Inflammatory macrophage treated with lipopolysaccharide for 4 hours (primary cell): ENCODE results near the gene TMEM121.
A peak's percentile ranks its signal among the peaks of the same experiment; 100 is the strongest.

Experiments used
- DNase-seq: peaks from one replicate; pipeline ENCODE4 v3.0.0-alpha.2; 2020

The TMEM121 gene

DNA sequence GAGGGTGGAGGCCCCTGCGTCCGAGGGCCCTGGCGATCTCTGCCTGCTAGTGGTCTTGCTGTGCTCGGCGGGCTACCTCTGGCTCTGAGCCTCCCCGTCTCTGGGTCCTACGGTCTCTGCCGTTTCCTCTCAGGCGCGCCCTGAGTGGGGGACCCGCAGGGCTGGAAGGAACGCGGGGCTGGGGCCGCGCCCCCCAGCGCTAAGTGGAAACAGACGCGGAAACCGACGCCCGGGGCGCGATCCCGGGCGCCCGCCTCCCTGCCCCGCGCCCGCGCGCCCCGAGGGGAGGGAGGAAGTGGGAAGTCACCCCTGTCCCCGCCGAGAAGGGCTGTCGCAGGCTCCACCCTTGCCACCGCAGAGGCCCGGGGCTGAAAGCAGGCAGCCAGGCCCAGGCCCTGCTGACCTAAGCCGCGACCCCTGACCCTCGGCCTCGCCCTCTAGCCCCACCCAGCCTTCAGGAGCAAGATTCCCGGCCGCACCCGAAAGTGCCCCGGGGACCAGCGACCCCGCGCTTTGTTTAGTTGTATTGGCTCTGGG lies 38.9 kb upstream of the TMEM121 start:
- peak; percentile 64 for DNase-seq

DNA sequence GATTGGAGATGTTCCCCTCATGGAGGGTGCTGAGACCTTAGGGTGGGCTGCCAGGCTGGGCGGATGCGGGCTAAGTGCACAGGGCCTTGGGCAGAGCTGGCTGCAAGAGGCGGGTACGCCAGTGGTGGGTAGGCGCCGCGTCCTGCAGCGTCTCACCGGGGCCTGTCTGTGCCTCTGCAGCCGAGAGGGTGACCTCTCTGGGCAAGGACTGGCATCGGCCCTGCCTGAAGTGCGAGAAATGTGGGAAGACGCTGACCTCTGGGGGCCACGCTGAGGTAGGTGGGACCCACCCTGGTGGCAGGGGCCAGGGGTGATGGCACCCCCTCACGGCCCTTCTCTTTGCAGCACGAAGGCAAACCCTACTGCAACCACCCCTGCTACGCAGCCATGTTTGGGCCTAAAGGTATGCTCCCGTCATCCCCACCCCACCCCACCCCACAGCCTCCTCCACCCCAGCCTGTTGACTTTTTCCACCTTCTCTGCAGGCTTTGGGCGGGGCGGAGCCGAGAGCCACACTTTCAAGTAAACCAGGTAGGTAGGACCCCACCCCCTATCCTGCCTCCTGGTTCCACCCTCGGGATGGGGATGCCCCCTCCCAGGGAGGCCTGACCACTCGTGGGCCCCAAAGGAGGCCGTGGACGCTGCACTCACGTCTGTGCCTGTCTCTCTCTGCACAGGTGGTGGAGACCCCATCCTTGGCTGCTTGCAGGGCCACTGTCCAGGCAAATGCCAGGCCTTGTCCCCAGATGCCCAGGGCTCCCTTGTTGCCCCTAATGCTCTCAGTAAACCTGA lies 38.2 kb upstream of the TMEM121 start:
- no peak for DNase-seq

DNA sequence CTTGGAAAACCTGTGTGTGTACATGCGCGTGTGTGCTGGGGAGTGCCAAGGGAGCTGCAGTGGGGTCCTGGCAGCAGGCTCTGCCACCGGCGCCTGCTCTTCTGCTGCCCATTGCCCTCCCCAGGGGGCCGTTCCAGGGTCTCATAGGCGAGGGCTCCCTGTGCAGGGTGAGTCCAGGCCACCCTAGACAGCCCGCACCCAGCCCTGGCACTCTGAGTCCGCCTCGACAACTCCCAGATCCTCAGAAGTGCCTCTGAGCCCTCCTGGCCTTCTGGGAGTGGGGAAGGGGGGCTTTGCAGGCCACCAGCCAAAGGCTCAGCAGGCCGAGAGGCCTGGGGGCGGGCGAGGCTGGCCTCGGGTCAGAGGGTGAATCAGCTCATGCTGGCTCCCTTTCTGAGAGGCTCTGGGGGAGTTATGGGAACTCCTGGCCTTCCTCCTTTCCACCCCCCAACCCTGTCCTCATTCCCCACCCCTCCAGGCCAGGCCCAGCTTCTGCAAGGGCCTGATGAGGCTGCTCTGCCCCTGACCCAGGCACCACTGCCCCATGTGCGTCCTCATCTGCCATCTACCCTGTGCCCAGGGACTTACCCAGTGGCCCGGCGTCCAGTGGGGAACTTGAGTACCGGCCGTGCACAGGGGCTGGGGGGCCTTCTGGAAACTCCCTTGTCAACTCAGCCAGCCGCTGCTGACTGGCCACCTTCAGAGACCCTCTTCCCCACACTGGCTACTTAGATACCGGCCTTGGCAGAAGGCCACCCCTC lies 37.4 kb upstream of the TMEM121 start:
- DNase-seq: no peak

DNA sequence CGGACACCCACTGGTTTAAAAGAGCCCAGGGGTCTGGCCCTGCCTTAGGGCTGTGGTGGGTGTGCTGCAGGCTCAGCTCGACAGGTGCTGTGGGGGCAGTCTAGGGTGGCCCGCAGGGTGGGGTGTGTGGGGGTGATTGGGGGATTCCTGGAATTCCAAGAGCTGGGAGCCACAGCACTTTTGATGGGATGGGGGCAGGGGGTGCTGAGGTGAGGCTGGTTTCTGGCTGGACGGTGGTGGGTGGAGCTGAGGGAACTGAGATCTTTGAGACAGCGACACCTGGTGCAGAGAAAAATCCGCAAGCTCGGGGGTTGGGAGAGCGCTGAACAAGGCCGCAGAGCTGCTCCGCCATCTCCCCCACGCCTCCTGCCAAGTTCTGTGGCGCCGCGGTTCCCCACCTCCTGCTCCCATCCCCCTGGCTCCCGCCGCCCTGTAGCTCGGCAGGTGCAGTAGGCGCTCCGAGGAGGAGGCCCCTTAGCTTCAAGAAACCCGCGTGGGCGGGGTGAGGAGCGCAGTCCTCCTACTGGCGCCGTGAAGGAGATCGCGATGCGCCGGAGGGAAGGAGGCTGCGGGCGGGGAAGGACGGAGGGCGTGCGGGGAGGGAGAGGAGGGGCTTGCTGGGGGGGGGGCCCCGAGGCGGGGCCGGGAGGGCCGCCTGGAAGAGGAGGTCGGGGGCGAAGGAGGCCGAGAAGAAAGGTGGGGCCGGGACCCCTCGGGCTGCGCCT lies 36.7 kb upstream of the TMEM121 start:
- DNase-seq: peak; percentile 70

DNA sequence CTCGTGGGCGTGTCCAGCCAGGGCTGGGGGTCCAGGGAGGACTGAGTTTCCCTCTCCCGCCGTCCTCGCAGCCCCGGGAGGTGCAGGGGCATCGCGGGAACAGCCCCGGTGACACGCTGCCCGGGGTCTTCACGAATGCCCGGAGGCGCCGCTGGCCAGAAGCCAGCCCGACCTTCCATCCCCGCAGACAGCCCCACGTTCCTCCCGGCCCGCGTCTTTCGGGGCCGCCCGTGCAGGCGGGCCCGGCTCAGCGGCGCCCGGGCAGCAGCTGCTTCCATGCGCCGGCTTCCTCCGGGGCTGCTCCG lies 36.2 kb upstream of the TMEM121 start:
- no peak for DNase-seq

DNA sequence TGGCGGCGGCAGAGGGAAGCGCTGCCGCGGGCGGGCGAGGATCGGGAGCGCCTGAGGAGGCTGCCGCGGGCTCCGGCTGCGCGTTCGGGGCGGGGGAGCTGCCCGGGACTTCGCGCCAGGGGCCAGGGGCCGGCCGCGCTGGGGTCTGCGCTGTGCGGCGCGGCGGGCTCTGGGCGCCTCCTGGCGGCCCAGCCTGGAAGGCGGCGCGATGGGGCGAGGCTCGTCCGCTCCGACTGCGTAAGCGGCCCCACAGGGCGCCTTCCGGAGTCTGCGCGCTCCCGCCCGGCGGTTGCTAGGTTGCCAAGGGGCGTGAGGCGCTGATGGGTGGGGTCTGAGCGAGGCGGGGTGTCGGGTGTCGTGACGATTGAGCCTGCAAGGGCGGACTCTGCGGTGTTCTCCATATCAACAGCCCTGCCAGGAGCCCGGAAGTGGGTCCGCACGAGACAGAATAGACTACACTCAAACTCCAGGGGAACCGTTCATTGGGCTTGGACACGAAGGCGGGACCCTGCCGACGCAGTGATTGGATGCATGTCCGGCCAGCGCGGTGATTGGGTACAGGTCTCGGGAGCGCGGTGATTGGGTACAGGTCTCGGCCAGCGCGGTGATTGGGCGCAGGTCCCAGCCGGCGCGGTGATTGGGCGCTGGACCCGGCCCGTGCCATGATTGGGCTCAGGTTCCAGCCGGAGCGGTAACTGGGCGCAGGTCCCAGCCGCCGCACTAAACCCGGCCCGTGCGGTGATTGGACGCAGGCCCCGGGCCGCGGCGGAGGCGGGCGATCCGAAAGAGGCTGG lies 35.6 kb upstream of the TMEM121 start, which contains the start of gene TEDC1:
TEDC1 (plus strand) TSS at position 675 of the 794 bp plus-strand sequence. CDS start 130 bp downstream, outside the sequence.
- DNase-seq: peak; percentile 100

DNA sequence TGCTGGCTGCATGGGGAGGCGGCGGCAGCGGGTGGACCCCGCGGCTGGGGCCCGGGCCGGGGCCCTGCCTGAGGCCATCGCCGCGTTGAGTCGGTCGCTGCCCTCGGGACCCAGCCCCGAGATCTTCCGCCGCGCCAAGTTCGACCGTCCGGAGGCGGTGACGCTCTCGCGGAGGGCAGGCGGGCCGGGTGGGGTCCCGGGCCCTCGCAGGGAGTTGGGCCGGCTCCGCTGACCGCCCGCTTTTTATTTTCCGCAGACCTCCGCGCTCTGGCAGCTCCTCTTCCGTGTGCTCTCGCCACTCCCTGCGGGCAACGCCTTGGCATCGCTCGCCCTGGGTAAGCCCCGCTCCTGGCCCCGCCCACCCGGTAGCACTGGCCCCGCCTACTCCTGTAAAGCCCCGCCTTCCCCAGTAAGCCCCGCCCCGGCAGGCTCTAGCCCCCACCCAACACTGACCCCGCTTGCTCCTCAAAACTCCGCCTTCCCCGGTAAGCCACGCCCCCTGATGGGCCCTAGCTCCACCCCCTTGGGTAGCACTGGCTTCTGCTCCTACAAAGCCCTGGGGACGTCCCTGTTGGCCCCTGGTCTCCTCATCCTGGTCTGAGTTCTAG lies 34.9 kb upstream of the TMEM121 start:
- peak; percentile 81 for DNase-seq

DNA sequence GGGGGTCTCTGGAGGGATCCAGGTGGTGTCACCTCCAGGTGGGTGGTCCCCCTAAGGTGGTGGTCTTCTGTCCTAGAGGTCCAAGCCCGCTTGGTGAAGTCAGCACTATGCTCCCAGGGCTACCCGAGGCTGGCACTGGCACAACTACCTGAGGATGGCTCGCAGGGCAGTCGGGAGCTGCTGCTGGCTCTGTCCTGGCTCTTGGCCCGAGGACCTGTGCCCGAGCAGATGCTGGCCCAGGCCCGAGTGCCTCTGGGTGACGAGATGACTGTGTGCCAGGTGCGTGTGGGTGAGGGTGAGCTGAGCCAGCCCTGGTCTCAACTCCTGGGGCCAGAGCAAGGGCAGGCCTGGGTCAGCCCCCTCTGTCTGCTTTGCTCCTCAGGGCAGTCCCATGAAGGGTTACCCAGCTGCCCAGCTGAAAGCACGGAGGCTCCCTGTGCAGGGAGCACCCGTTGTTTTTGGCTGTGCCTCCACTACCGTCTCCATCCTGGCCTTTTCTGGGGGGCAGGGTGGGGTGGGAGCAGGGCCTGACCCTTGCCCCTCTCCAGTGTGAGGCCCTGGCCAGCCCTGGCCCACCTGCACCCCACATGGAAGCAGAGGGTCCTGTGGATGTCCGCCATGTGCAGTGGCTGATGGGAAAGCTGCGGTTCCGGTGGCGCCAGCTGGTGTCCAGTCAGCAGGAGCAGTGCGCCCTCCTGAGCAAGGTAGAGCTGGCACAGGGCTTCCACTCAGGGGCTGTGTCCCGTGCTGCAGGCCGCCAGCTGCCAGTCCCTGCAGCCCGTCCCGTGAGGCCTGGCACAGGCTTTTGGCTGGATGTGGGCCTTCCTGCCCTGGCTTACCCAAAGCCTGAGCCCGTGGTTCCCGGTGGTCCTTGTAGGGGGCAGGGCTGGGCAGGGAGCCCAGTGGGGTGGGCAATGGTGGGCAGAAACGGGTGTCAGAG lies 34.1 kb upstream of the TMEM121 start:
- no peak for DNase-seq

DNA sequence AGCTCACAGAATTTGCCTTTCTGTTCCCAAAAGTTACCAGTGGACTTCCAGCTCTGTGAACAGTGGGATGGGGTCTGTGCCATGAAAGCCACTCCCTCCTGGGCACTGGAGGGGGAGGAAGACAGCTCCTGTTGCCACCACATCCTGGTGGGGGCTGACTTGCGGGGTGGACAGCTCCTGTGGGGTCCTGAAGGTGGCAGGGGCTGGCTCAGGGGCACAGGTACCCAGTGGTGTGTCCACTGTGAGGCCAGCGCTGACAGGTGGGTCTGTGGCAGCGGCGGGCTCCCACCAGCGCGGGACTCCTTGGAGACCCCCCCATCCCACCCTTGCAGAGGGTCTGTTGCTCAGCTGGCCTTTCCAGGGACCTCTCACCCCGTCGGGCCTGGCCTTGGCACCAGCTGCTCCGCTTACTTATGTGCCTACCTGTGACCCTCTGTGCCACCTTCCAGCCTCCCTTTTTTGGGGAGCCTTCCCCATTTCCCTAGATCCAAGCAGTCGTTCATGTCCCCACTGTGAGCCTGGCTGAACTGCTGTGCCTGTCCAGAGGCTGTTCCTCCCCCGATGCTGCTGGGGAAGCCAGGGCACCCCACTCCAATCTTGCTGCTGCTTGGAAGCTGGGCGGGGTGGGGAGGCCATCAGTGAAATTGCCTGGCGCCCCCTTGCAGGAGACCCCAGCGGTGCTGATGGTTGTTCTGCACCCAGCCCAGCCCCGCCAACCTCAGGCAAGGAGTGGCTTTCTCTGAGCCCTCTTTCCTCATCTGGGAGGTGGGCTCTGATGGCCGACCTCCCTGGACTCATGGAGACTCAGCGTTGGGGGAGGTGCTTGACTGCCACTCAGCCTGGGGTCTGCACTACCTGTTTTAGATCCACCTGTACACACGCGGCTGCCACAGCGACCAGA lies 33.2 kb upstream of the TMEM121 start:
- DNase-seq: no peak

DNA sequence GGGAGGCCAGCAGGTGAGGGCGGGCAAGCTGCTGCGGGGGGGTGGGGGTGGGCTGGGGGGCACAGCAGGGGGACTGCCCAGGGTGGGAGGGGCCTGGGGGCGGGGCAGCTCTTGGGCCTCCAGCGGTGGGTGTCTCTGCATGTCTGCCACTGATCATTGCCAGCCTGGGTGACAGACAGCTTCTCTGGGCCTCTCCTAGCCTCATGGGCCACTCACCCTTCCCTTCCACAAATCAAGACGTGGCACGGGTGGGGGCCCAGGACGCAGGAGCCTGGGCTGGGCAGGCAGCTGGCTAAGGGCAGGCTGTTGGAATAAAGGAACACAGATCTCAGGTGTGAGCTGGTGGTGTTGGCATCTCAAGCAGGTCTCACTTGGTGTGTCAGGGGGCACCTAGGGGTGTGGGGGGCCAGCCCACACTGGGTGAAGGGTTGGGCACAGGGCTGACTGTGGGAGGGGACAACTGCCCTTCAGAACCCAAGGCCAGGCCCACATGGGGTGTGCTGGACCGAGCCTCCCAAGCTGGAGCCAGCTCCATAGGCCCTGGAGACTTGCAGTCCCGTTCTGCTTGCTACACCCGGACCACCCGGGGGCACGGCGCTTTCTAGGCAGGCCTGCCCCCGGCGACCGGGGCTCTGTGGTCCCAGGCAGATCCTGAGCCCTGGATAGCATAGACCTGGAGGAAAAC lies 32.3 kb upstream of the TMEM121 start:
- no peak for DNase-seq

DNA sequence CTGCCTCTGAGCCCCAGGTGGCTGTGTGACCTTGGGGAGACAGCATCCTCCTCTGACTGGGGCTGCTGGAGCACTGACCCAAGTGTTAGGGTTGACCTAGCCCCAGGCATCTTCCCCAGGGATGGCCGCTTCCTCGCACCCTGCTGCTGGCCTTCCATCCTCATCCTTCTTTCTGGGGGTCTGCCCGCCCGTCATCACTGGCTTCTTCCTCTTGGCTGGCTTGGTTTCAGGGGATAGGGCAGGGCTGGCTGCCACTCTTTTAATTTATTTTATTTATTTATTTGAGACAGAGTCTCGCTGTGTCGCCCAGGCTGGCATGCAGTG lies 31.8 kb upstream of the TMEM121 start:
- no peak for DNase-seq

DNA sequence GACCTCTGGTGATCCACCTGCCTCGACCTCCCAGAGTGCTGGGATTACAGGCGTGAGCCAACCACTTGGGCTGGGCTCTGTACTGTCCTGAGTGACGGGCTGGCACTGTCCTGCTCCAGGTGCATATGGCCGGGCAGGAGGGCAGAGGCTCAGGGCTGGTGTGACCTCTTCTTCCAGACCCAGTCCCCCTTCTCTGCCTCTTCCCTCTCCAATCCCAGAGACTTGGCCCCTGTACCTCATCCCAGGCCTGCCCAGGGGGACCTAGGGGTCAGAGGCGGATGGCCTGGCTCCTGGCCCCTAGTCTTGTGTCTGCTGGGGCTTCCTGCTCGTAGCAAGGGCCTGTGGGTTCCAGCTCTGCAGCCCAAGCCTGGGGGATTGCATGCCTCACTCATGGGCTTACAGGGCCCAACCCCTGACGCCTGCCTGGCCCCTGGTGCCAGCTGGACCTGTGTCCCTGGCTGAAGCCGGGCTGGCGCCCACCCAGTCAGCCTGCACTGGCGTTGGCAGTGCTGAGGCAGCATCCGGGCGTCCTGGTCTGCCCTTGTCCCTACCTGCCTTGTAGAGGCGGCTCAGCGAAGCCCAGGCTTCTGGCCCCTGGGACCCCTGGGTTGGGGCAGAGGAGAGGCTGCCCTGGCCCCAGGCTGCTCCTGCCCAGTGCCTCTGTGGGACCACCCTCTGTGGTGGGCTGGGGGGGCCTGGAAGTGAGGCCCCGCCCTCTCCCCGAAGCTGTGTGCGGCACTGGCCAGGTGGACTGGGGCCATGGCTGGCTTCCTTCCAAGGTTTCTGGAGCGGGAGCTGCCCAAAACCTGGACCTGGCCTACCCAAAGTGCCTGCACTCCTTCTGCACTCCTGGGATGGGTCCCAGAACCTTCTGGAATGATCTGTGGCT lies 31.0 kb upstream of the TMEM121 start:
- no peak for DNase-seq

DNA sequence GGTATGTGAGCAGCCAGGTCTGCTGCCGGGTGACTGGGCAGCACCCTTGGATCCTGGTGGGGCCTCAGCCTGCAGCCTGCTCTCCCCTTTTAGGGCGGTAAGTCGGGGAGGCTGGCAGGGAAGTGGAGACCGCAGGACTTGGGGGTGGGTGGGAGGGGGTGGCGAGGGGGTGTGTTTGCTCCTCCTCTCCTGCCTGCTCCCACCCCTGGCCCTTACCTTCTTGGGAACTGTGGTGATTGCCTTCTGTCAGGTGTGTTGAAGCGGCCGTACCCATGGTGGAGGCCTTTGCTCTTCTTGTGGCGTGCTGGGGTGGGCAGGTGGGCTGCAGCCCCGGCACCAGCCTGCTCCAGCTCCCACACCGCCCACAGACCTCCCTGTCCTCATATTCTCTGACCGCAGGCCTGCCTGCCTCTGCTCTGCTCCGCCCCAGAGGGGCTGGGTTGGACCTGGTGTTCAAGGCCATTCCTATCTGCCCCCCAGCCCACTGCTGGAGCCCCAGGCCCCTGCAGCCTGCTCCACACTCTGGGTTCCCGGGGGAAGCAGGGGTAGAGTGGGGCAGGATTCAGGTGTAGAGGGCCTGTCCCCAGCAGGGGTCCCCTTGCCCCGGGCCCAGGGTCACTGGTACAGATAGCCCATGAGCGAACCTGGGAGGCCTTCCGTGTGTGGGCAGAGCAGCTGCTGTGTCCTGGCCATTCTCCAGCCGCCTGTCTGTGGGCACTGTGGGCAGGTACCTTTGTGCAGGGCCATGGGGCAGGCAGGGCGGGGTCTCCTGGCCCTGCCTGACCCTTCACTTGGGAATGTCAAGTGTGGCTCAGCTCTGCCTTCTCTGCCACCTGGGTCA lies 30.2 kb upstream of the TMEM121 start:
- no peak for DNase-seq

DNA sequence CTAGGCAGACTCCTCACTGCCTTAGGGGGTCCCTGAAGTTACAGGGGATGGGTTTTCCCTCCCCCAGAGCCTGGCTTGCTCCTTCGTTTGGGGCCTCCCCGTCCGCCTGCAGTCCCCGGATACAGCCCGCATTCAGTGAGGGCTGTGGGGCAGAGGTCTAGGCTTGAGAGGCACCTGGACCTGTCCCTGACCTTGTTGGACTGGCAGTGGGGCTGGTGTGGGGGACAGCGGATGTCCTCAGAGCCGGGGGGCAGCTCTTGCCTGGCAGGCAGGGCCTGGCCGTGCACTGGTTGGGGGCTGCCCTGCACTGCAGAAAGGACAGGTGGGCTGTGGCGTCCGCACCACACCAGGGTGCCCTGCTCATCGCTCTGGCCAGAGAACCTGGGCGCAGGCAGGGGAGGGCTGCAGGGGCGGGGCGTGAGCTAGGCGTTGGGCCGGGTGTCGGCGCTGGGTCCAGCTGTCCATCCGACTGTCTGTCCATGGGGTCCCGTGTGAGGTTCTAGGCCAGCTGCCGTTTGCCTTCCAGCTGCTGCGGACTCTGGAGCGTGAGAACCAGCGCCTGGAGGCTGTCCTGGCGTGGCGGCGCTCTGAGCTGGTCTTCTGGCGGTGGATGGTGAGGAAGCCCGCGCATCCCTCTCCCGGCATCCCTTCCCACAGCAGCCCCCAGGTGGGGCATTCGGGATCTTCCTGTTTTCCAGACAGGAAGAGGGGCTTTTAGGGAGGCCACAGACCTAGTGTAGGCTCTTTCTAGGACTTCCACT lies 29.4 kb upstream of the TMEM121 start:
- no peak for DNase-seq

DNA sequence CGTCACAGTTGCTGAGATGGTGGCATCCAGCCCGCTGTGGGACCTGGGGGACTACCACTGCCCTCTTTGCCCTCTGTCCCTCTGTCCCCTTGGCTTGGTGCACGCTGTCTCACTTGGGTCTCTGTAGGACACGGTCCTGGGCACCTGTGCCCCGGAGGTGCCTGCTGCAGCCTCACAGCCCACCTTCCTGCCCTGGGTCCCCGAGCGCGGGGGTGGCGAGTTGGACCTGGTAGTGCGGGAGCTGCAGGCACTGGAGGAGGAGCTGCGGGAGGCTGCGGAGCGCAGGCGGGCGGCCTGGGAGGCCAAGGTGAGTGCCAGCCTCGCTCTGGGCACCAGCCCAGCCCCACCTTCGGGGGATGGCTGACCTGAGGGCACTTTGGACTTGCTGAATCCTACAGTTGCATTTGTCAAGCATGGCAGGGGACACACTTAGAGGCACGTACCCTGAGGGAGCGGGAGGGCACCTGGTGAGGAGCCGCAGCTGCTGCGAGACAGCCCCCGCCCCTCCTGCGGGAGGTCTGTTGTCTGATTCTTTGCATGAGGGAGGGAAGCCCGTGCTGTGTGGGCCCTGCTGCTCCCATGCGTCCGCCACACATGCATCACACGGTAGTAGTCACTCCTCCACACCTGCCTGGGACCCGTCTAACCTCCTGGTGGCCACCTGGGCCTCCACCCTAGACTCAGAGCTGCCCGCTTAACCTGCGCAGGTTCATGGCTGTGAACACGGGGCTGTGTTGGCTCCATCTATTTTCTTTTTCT lies 28.5 kb upstream of the TMEM121 start:
- no peak for DNase-seq
